Liver (tissue), 9 donors: ENCODE measurements around the gene CD200R1. TPM values are rescaled to one million over a fixed set of nuclear protein-coding genes. Genes with fewer than 3 reads are reported as not detected.

Experiments used
- DNase-seq: peaks from one replicate; pipeline ENCODE4 v3.0.0-alpha.2; 2017; ENCODE audit warnings: low spot score
- H3K27ac ChIP-seq, 2 donors: one replicate each; pipeline ENCODE4 v1.7.0; 2013; ENCODE audit warnings: inconsistent platforms in 2 of 2, low read length in 2 of 2, control low read depth in 1 of 2, low read depth in 1 of 2, mild to moderate bottlenecking in 1 of 2
- H3K27me3 ChIP-seq, 4 donors: one replicate each; pipeline versions ENCODE4 v1.6.1 to v1.7.0; 2013; ENCODE audit warnings: low read length in 3 of 4, inconsistent platforms in 1 of 4, mild to moderate bottlenecking in 1 of 4, moderate library complexity in 1 of 4; ENCODE audit not compliant: control insufficient read depth in 4 of 4, insufficient read depth in 4 of 4
- H3K36me3 ChIP-seq, 4 donors: one replicate each; pipeline versions ENCODE4 v1.6.1 to v1.7.0; 2013; ENCODE audit warnings: low read length in 3 of 4, mild to moderate bottlenecking in 3 of 4, low read depth in 1 of 4, moderate library complexity in 1 of 4; ENCODE audit not compliant: control insufficient read depth in 4 of 4, insufficient read depth in 3 of 4
- H3K4me1 ChIP-seq, 4 donors: one replicate each; pipeline versions ENCODE4 v1.6.1 to v1.7.0; 2013; ENCODE audit warnings: low read length in 3 of 4, mild to moderate bottlenecking in 3 of 4, moderate library complexity in 1 of 4; ENCODE audit not compliant: control insufficient read depth in 4 of 4, insufficient read depth in 4 of 4
- H3K4me3 ChIP-seq, 3 donors: one replicate each; pipeline versions ENCODE4 v1.6.1 to v1.7.0; 2013; ENCODE audit warnings: low read length in 3 of 3, control low read depth in 1 of 3, low read depth in 1 of 3, mild to moderate bottlenecking in 1 of 3
- H3K9ac ChIP-seq, 2 donors: one replicate each; pipeline ENCODE4 v1.7.0; 2013; ENCODE audit warnings: low read length in 2 of 2, mild to moderate bottlenecking in 2 of 2, moderate library complexity in 2 of 2, control low read depth in 1 of 2, low read depth in 1 of 2
- H3K9me3 ChIP-seq, 4 donors: one replicate each; pipeline versions ENCODE4 v1.6.1 to v1.7.0; 2013; ENCODE audit warnings: low read length in 3 of 4; ENCODE audit not compliant: control insufficient read depth in 4 of 4
- ATF3 ChIP-seq: IDR thresholded peaks from 2 replicates; pipeline ENCODE4 v1.6.1; 2016; ENCODE audit warnings: antibody characterized with exemption
- CTCF ChIP-seq: fragments of 150-350 bp; IDR thresholded peaks from 2 replicates; pipeline ENCODE4 v1.5.1; 2017; ENCODE audit warnings: improper control_type of control experiment, low read depth, low read length; ENCODE audit not compliant: missing input control
- EGR1 ChIP-seq, 2 donors: IDR thresholded peaks; 2 replicates each; pipeline ENCODE4 v1.6.1; 2016 to 2018; ENCODE audit warnings: antibody characterized with exemption in 2 of 2, low read depth in 2 of 2
- FOXA1 ChIP-seq: IDR thresholded peaks from 2 replicates; pipeline ENCODE4 v1.6.1; 2016; ENCODE audit warnings: antibody characterized with exemption
- FOXA2 ChIP-seq: IDR thresholded peaks from 2 replicates; pipeline ENCODE4 v1.6.1; 2016; ENCODE audit warnings: antibody characterized with exemption
- GABPA ChIP-seq, 2 donors: IDR thresholded peaks in 1 of 2; conservative IDR thresholded peaks in 1 of 2; 2 replicates each; pipeline ENCODE4 v1.6.1; 2016; ENCODE audit warnings: antibody characterized with exemption in 2 of 2, mild to moderate bottlenecking in 1 of 2, moderate library complexity in 1 of 2
- HNF4A ChIP-seq, 2 donors: conservative IDR thresholded peaks; 2 replicates each; pipeline ENCODE4 v1.6.1; 2016; ENCODE audit warnings: antibody characterized with exemption in 2 of 2, mild to moderate bottlenecking in 2 of 2
- HNF4G ChIP-seq: IDR thresholded peaks from 2 replicates; pipeline ENCODE4 v1.6.1; 2016; ENCODE audit warnings: antibody characterized with exemption
- JUND ChIP-seq, 2 donors: IDR thresholded peaks; 2 replicates each; pipeline ENCODE4 v1.6.1; 2016; ENCODE audit warnings: antibody characterized with exemption in 2 of 2
- MAX ChIP-seq: IDR thresholded peaks from 2 replicates; pipeline ENCODE4 v1.6.1; 2016; ENCODE audit warnings: antibody characterized with exemption
- NR2F2 ChIP-seq: IDR thresholded peaks from 2 replicates; pipeline ENCODE4 v1.6.1; 2016; ENCODE audit warnings: antibody characterized with exemption
- RAD21 ChIP-seq, 2 donors: IDR thresholded peaks; 2 replicates each; pipeline ENCODE4 v1.6.1; 2016; ENCODE audit warnings: antibody characterized with exemption in 2 of 2, mild to moderate bottlenecking in 2 of 2
- REST ChIP-seq: IDR thresholded peaks from 2 replicates; pipeline ENCODE4 v1.6.1; 2016; ENCODE audit warnings: antibody characterized with exemption, mild to moderate bottlenecking
- RXRA ChIP-seq, 2 donors: IDR thresholded peaks; 2 replicates each; pipeline ENCODE4 v1.6.1; 2017 to 2018; ENCODE audit warnings: antibody characterized with exemption in 2 of 2, mild to moderate bottlenecking in 1 of 2
- SP1 ChIP-seq: IDR thresholded peaks from 2 replicates; pipeline ENCODE4 v1.6.1; 2018; ENCODE audit warnings: antibody characterized with exemption, mild to moderate bottlenecking
- TAF1 ChIP-seq: conservative IDR thresholded peaks from 2 replicates; pipeline ENCODE4 v1.6.1; 2016; ENCODE audit warnings: antibody characterized with exemption, mild to moderate bottlenecking
- YY1 ChIP-seq: IDR thresholded peaks from 2 replicates; pipeline ENCODE4 v1.6.1; 2016; ENCODE audit warnings: antibody characterized with exemption, mild to moderate bottlenecking
- ZBTB33 ChIP-seq: IDR thresholded peaks from 2 replicates; pipeline ENCODE4 v1.6.1; 2016; ENCODE audit warnings: antibody characterized with exemption
- WGBS: extraction: QIAGEN DNeasy Blood & Tissue Kit; methylation state at CpG from one replicate; pipeline ENCODE4 v1.1.7; 2013; 5-methylcytosine and 5-hydroxymethylcytosine counted together
- polyA plus RNA-seq, 2 donors: library from polyadenylated mRNA; stranded (reverse) in 1 of 2; unstranded in 1 of 2; fragments of 200-250 nt in 1 of 2; fragments of >200 nt in 1 of 2; fragmentation: Nextera tagmentation in 1 of 2; extraction: Ambion mirVana in 1 of 2; gene quantifications; one replicate each; pipeline versions ENCODE4 v1.2.1 to v1.2.3, GENCODE V29; 2013 to 2015
- total RNA-seq, 2 donors: library from RNA; depleted of rRNA; stranded (reverse); fragments of >200 nt; gene quantifications; one replicate each; pipeline ENCODE4 v1.2.3, GENCODE V29; 2014
- donor health status: healthy.
- donor health status: healthy.
- donor health status: healthy.
- donor health status: healthy.
- donor health status: healthy.

The CD200R1 gene
- total and polyA plus RNA-seq, 4 donors = 0.40 to 5.4 (median 1.00) TPM

- Histone ChIP-seq H3K4me1 (peaks cover 0 to 15% (median 10%) of the 10 kb centered on the region in 4 donors), H3K36me3 (no peaks in the 10 kb centered on the region), H3K4me3 (no peak overlapping the region), H3K27me3 (no peaks in the 10 kb centered on the region), H3K9me3 (no peaks in the 10 kb centered on the region), H3K9ac (no peak overlapping the region), H3K27ac (no peak overlapping the region)
- WGBS = 90% methylated on average over 9 of the region's 9 CpGs
- DNase-seq = no peak
- TF ChIP-seq ZBTB33 (no peak), SP1 (no peak), CTCF (no peak), HNF4G (no peak), JUND (IDR thresholded peaks at IDR 0.05) (no peak), RAD21 (IDR thresholded peaks at IDR 0.05) (no peak), RXRA (IDR thresholded peaks at IDR 0.05) (no peak), MAX (no peak), YY1 (no peak), ATF3 (no peak), FOXA1 (no peak), NR2F2 (no peak), REST (no peak), EGR1 (IDR thresholded peaks at IDR 0.05; ENCODE audit: low read depth in 2 of 2) (no peak), GABPA (IDR thresholded peaks at IDR 0.05 in 1 of 2, conservative IDR thresholded peaks at IDR 0.05 in 1 of 2) (no peak), HNF4A (conservative IDR thresholded peaks at IDR 0.05) (no peak), FOXA2 (no peak), TAF1 (no peak)
These were observed 12.9 kb upstream of the CD200R1 start for GRCh38 chr3:112987710-112988334.
